Measurements from ENCODE around the gene EMILIN1. TPM values are rescaled to one million over a fixed set of nuclear protein-coding genes. Genes with fewer than 3 reads are reported as not detected.

The EMILIN1 gene
- total and polyA plus RNA-seq, 2 donors (not counting 1 experiment from before 2014, with no cell fraction given) = 46.8 to 187 TPM

- H2AFZ ChIP-seq (ENCODE audit: low read length) = no peak overlapping the region
- peaks cover 30% of the 10 kb centered on the region for H3K79me2 ChIP-seq (ENCODE audit: control insufficient read depth, insufficient read depth, low read length)
- H3K36me3 ChIP-seq (ENCODE audit: control insufficient read depth, insufficient read depth, low read length) = peaks cover 18% of the 10 kb centered on the region
- H3K4me2 ChIP-seq (ENCODE audit: extremely low read depth, insufficient read depth, low read length) = peak overlapping the region; percentile 99
- H3K4me1 ChIP-seq (ENCODE audit: control insufficient read depth, extremely low read depth, insufficient read depth, low read length) = peaks cover 17% of the 10 kb centered on the region
- H4K20me1 ChIP-seq (ENCODE audit: control insufficient read depth, extremely low read depth, insufficient read depth, low read length) = no peaks in the 10 kb centered on the region
- H3K9me3 ChIP-seq (ENCODE audit: control insufficient read depth, insufficient read depth, low read depth, low read length) = no peaks in the 10 kb centered on the region
- DNase-seq (ENCODE audit: low read depth in 2 of 2) = no peak
- H3K27ac ChIP-seq (ENCODE audit: insufficient read depth, low read length) = peak overlapping the region; percentile 94
- TF ChIP-seq EZH2 (IDR thresholded peaks at IDR 0.05; ENCODE audit: low read length, missing control alignments) = no peak
- TF ChIP-seq CTCF (conservative IDR thresholded peaks at IDR 0.05 in 1 of 2, IDR thresholded peaks at IDR 0.05 in 1 of 2; ENCODE audit: low read depth in 1 of 2, low read length in 2 of 2) = no peak
- peak overlapping the region; percentile 44 for H3K9ac ChIP-seq (ENCODE audit: insufficient read depth, low read length)
- no peaks in the 10 kb centered on the region for H3K27me3 ChIP-seq (ENCODE audit: control insufficient read depth, insufficient read depth, low read length)
- H3K4me3 ChIP-seq (replicated peaks in 1 of 4; ENCODE audit: control extremely low read depth in 1 of 4, insufficient read depth in 1 of 4, low read depth in 3 of 4, low read length in 4 of 4) = peak overlapping the region; percentile 84 to 97 (median 89)
These were observed 2.2 kb downstream of the EMILIN1 start for GRCh38 chr2:27080603-27080936.

GRCh38 chr2:27081984-27082772 lies 3.8 kb downstream of the EMILIN1 start:
- no peak overlapping the region for H2AFZ ChIP-seq (ENCODE audit: low read length)
- H3K36me3 ChIP-seq (ENCODE audit: control insufficient read depth, insufficient read depth, low read length) = peaks cover 18% of the 10 kb centered on the region
- no peak overlapping the region for H3K4me2 ChIP-seq (ENCODE audit: extremely low read depth, insufficient read depth, low read length)
- H3K9me3 ChIP-seq (ENCODE audit: control insufficient read depth, insufficient read depth, low read depth, low read length) = no peaks in the 10 kb centered on the region
- H3K4me3 ChIP-seq (replicated peaks in 1 of 4; ENCODE audit: control extremely low read depth in 1 of 4, insufficient read depth in 1 of 4, low read depth in 3 of 4, low read length in 4 of 4) = no peak overlapping the region
- peaks cover 16% of the 10 kb centered on the region for H3K4me1 ChIP-seq (ENCODE audit: control insufficient read depth, extremely low read depth, insufficient read depth, low read length)
- no peak for DNase-seq (ENCODE audit: low read depth in 2 of 2)
- H3K27ac ChIP-seq (ENCODE audit: insufficient read depth, low read length) = no peak overlapping the region
- no peaks in the 10 kb centered on the region for H4K20me1 ChIP-seq (ENCODE audit: control insufficient read depth, extremely low read depth, insufficient read depth, low read length)
- no peaks in the 10 kb centered on the region for H3K27me3 ChIP-seq (ENCODE audit: control insufficient read depth, insufficient read depth, low read length)
- H3K79me2 ChIP-seq (ENCODE audit: control insufficient read depth, insufficient read depth, low read length) = peaks cover 30% of the 10 kb centered on the region
- no peak for TF ChIP-seq CTCF (conservative IDR thresholded peaks at IDR 0.05 in 1 of 2, IDR thresholded peaks at IDR 0.05 in 1 of 2; ENCODE audit: low read depth in 1 of 2, low read length in 2 of 2)
- TF ChIP-seq EZH2 (IDR thresholded peaks at IDR 0.05; ENCODE audit: low read length, missing control alignments) = no peak
- no peak overlapping the region for H3K9ac ChIP-seq (ENCODE audit: insufficient read depth, low read length)

GRCh38 chr2:27082773-27083409 lies 4.5 kb downstream of the EMILIN1 start:
- Histone ChIP-seq H2AFZ (ENCODE audit: low read length) (no peak overlapping the region), H3K27me3 (ENCODE audit: control insufficient read depth, insufficient read depth, low read length) (no peaks in the 10 kb centered on the region)

More at GRCh38 chr2:27082773-27083409, 4.5 kb downstream of the EMILIN1 start:
- H3K9me3 ChIP-seq (ENCODE audit: control insufficient read depth, insufficient read depth, low read depth, low read length) = no peaks in the 10 kb centered on the region
- no peak for TF ChIP-seq CTCF (conservative IDR thresholded peaks at IDR 0.05 in 1 of 2, IDR thresholded peaks at IDR 0.05 in 1 of 2; ENCODE audit: low read depth in 1 of 2, low read length in 2 of 2)
- no peak for TF ChIP-seq EZH2 (IDR thresholded peaks at IDR 0.05; ENCODE audit: low read length, missing control alignments)
- no peak overlapping the region for H3K4me2 ChIP-seq (ENCODE audit: extremely low read depth, insufficient read depth, low read length)
- peaks cover 18% of the 10 kb centered on the region for H3K36me3 ChIP-seq (ENCODE audit: control insufficient read depth, insufficient read depth, low read length)
- no peak overlapping the region for H3K4me3 ChIP-seq (replicated peaks in 1 of 4; ENCODE audit: control extremely low read depth in 1 of 4, insufficient read depth in 1 of 4, low read depth in 3 of 4, low read length in 4 of 4)
- no peak overlapping the region for H3K9ac ChIP-seq (ENCODE audit: insufficient read depth, low read length)
- H4K20me1 ChIP-seq (ENCODE audit: control insufficient read depth, extremely low read depth, insufficient read depth, low read length) = no peaks in the 10 kb centered on the region
- peaks cover 30% of the 10 kb centered on the region for H3K79me2 ChIP-seq (ENCODE audit: control insufficient read depth, insufficient read depth, low read length)
- H3K27ac ChIP-seq (ENCODE audit: insufficient read depth, low read length) = no peak overlapping the region
- DNase-seq (ENCODE audit: low read depth in 2 of 2) = no peak
- peaks cover 14% of the 10 kb centered on the region for H3K4me1 ChIP-seq (ENCODE audit: control insufficient read depth, extremely low read depth, insufficient read depth, low read length)

Measured in fibroblast of lung (primary cell).